Ectodermal cell (in vitro differentiated cells): ENCODE results near the gene SHC3.

Source experiments
- H3K27ac ChIP-seq: 2 replicates; pipeline ENCODE4 v1.7.0; 2013; ENCODE audit warnings: mild to moderate bottlenecking, low read depth, low read length; ENCODE audit not compliant: insufficient read depth, poor library complexity, severe bottlenecking
- H3K27me3 ChIP-seq: 2 replicates; pipeline ENCODE4 v1.7.0; 2013; ENCODE audit warnings: mild to moderate bottlenecking, low read length; ENCODE audit not compliant: insufficient read depth, control insufficient read depth, poor library complexity, severe bottlenecking
- H3K36me3 ChIP-seq: one replicate; pipeline ENCODE4 v1.7.0; 2013; ENCODE audit warnings: low read length; ENCODE audit not compliant: control insufficient read depth, insufficient read depth
- H3K4me1 ChIP-seq: one replicate; pipeline ENCODE4 v1.7.0; 2013; ENCODE audit warnings: low read length; ENCODE audit not compliant: control insufficient read depth, insufficient read depth
- H3K4me3 ChIP-seq: 2 replicates; pipeline ENCODE4 v1.7.0; 2013; ENCODE audit warnings: low read depth, low read length, control low read depth; ENCODE audit not compliant: insufficient read depth
- H3K9me3 ChIP-seq: 2 replicates; pipeline ENCODE4 v1.7.0; 2013; ENCODE audit warnings: mild to moderate bottlenecking, low read length, moderate library complexity; ENCODE audit not compliant: control insufficient read depth
- WGBS, 2 experiments: methylation state at CpG; one replicate each; pipeline ENCODE4 v1.1.7; 2013; ENCODE audit warnings: missing lambda C conversion rate in 2 of 2; 5-methylcytosine and 5-hydroxymethylcytosine counted together

The SHC3 gene

DNA sequence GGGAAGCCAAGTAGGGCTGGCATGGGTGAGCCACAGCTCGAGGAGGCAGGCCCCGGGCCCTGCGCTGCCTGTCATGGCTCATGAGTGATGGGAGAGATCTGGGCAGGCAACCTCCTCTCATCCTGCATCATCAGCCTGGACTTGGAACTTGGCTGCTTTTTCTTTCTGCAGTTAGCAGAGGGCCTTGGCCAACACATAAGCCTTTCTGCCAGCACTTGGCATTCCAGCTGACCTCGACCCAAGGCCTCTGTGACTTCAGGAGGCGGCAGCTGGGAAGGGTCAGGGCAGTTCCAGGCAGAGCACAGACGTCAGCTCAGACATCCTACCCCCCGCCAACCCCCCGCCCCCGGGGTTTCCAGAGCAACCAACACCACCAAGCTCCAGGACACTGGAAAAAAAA, 179.7 kb downstream of the SHC3 start:
- Histone ChIP-seq H3K4me3 (no peak overlapping the region), H3K36me3 (no peaks in the 10 kb centered on the region), H3K4me1 (no peaks in the 10 kb centered on the region), H3K9me3 (no peaks in the 10 kb centered on the region), H3K27ac (no peak overlapping the region), H3K27me3 (no peaks in the 10 kb centered on the region)
- 83 to 87% methylated on average over 7 to 9 of the region's 9 CpGs for WGBS, 2 experiments

GRCh38 chr9:88998503-88998902, 180.1 kb downstream of the SHC3 start:
- Histone ChIP-seq H3K27me3 (no peaks in the 10 kb centered on the region), H3K9me3 (no peaks in the 10 kb centered on the region), H3K36me3 (no peaks in the 10 kb centered on the region), H3K27ac (no peak overlapping the region), H3K4me3 (no peak overlapping the region), H3K4me1 (no peaks in the 10 kb centered on the region)
- 83 to 88% methylated on average over 2 of the region's 2 CpGs for WGBS, 2 experiments

- Histone ChIP-seq H3K4me1 (no peaks in the 10 kb centered on the region), H3K9me3 (no peaks in the 10 kb centered on the region), H3K27me3 (no peaks in the 10 kb centered on the region), H3K27ac (no peak overlapping the region), H3K4me3 (no peak overlapping the region), H3K36me3 (no peaks in the 10 kb centered on the region)
- 95 to 98% methylated on average over 8 of the region's 8 CpGs for WGBS, 2 experiments
Observed at GRCh38 chr9:88997646-88998045, 181.0 kb downstream of the SHC3 start.

DNA sequence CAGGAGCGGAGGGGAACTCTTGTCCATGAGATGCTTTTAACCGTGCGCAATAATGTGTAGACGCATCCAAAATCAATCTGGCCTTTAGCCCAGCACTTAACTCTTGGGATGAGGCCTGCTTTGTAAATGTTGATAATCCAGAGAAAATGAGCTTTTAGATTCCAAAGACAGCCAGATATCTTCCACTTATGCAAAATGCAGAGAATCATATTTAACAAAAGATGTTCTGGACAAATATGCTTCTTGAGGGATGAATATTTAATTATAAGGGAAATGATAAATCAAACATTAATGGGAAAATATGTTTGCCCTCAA, 181.7 kb downstream of the SHC3 start:
- no peaks in the 10 kb centered on the region for H3K9me3 ChIP-seq
- H3K27ac ChIP-seq, result no peak overlapping the region
- peaks cover 2% of the 10 kb centered on the region for H3K4me1 ChIP-seq
- H3K4me3 ChIP-seq, result no peak overlapping the region
- no peaks in the 10 kb centered on the region for H3K36me3 ChIP-seq
- peaks cover 6% of the 10 kb centered on the region for H3K27me3 ChIP-seq
- 95 to 98% methylated on average over 4 of the region's 4 CpGs for WGBS, 2 experiments

GRCh38 chr9:88996046-88996920, 182.3 kb downstream of the SHC3 start:
- no peaks in the 10 kb centered on the region for H3K9me3 ChIP-seq
- no peaks in the 10 kb centered on the region for H3K36me3 ChIP-seq
- H3K27me3 ChIP-seq, result peaks cover 7% of the 10 kb centered on the region
- peaks cover 3% of the 10 kb centered on the region for H3K4me1 ChIP-seq
- H3K27ac ChIP-seq, result no peak overlapping the region
- no peak overlapping the region for H3K4me3 ChIP-seq
- 95 to 97% methylated on average over 14 of the region's 14 CpGs for WGBS, 2 experiments

GRCh38 chr9:88995627-88996026, 183.0 kb downstream of the SHC3 start:
- H3K27ac ChIP-seq, result no peak overlapping the region
- WGBS, 2 experiments, result 93 to 94% methylated on average over 6 of the region's 6 CpGs
- H3K4me1 ChIP-seq, result peaks cover 3% of the 10 kb centered on the region
- no peaks in the 10 kb centered on the region for H3K36me3 ChIP-seq
- no peaks in the 10 kb centered on the region for H3K9me3 ChIP-seq
- no peak overlapping the region for H3K4me3 ChIP-seq
- H3K27me3 ChIP-seq, result peaks cover 7% of the 10 kb centered on the region

DNA sequence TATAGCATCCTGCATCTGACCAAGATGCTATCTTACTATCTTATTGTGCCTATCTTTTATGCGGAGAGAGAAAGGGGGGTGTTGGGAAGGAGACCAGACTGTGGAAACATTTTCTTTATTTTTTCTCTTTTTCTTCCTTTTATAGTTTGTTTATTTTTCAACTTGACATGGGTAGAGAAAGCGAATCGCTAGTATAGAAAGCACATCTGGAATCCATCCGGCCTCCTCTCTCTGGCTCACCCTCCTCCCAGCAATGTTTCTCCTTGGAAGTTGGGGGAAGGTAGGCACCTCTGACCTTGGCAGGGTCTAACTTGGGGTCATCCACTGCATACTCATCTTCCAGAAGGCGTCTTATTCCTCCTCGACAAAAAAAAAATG, 183.4 kb downstream of the SHC3 start:
- no peaks in the 10 kb centered on the region for H3K36me3 ChIP-seq
- no peaks in the 10 kb centered on the region for H3K9me3 ChIP-seq
- H3K4me3 ChIP-seq, result no peak overlapping the region
- WGBS, 2 experiments, result 92 to 95% methylated on average over 5 to 6 of the region's 6 CpGs
- peaks cover 7% of the 10 kb centered on the region for H3K27me3 ChIP-seq
- H3K27ac ChIP-seq, result no peak overlapping the region
- peaks cover 3% of the 10 kb centered on the region for H3K4me1 ChIP-seq

DNA sequence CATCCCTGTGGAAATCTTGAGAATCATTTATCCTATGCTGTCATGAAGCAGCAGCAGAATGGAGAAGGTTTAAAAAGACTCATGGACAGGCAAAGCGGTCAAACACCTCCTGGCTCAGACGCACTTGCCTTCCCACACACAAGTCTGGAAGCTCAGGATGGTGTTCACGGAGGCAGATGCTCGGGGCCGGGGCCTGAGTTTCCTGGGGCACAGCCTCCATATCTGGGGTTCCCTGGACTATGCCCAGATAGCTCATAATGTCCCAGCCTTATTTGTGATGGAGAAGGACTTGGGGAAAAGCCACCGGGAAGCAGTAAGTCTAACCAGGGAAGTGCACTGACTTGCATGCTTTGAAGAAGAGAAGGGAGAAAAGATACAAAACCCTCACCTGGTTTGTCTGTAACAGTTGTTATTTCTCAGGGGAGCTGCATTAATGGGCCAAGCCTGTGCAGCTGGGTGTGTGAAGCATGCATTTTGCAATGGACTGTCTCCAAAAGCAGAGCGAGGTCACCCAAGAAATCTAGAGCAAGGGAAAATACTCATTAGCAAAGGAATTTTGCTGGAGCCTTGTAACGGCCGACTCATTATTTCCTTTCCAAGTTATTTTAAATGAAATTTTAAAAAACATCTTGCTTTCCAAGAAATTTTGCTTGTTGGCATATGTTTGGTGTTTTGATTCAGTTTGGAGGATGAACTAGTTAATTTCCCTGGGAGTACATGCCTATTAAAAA, 184.0 kb downstream of the SHC3 start:
- Histone ChIP-seq H3K27me3 (peaks cover 7% of the 10 kb centered on the region), H3K27ac (no peak overlapping the region), H3K36me3 (no peaks in the 10 kb centered on the region), H3K4me1 (peaks cover 7% of the 10 kb centered on the region), H3K9me3 (no peaks in the 10 kb centered on the region), H3K4me3 (no peak overlapping the region)
- WGBS, 2 experiments, result 92 to 94% methylated on average over 7 to 9 of the region's 9 CpGs

DNA sequence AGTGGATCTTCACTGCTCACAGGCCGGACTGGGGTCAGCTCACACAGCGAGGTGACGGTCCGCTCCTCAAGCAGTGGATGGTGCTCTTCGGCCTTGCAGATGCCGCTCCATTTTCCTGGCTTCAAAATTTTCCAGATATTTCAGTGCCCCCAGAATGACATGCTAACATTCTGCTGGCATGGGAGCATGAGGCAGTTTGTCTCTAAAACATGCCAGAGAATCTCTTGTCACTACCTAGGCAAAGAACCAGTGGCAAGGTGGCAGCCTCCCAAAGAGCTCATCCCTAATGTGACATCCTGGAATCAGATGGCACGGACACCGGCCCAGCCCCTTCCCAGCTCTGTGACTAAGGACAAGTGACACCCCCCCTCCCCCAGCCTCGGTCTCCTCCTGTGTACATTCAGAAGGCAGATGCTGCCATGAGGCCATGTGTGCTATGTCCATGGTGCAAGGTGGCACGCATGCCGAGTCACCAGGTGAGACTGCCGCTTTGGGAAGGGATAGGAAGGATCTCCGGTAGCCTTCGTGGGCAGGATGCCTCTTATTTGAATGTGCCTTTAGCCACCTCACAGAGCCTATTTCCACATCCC, 184.7 kb downstream of the SHC3 start:
- no peak overlapping the region for H3K27ac ChIP-seq
- H3K4me3 ChIP-seq, result no peak overlapping the region
- 93 to 95% methylated on average over 14 of the region's 14 CpGs for WGBS, 2 experiments
- peaks cover 7% of the 10 kb centered on the region for H3K27me3 ChIP-seq
- no peaks in the 10 kb centered on the region for H3K36me3 ChIP-seq
- H3K4me1 ChIP-seq, result peaks cover 8% of the 10 kb centered on the region
- no peaks in the 10 kb centered on the region for H3K9me3 ChIP-seq

DNA sequence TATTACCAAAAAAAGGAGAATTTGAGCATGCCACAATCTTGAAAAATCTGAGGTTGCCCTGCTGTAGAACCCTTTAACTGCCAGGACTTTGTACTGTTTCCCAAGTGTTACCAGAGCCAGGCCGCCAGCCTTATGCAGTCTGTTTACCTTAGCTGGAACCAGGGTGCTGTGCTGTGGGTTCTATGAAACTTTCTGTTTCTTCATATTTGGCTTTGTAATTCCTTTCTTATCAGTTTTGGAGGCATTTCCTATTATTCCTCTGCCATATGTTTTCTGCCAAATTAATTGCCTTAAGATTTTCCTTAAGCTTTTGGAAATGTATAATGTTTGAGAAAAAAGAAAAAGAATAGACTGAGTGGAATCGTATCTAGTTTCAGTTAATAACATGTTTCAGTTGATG, 185.3 kb downstream of the SHC3 start:
- H3K4me1 ChIP-seq, result peaks cover 8% of the 10 kb centered on the region
- H3K4me3 ChIP-seq, result no peak overlapping the region
- WGBS, 2 experiments, result 85 to 97% methylated on average over 2 of the region's 2 CpGs
- no peaks in the 10 kb centered on the region for H3K36me3 ChIP-seq
- no peaks in the 10 kb centered on the region for H3K9me3 ChIP-seq
- peaks cover 7% of the 10 kb centered on the region for H3K27me3 ChIP-seq
- H3K27ac ChIP-seq, result no peak overlapping the region
